ENCODE results near the gene CCDC191.

The CCDC191 gene

GRCh38 chr3:114056130-114057010 lies at the start of gene CCDC191, which contains the start of gene QTRT2:
CCDC191 (minus strand) TSS chr3:114056526; CDS start chr3:114056466, 60 bp downstream.
QTRT2 (plus strand) TSS chr3:114056737; CDS start chr3:114065258, 8,521 bp downstream.
- peak; percentile 100 for DNase-seq (ENCODE audit: low spot score)

- no peak for DNase-seq (ENCODE audit: low spot score)
Observed at GRCh38 chr3:114104414-114104813, 48.1 kb upstream of the CCDC191 start.

- DNase-seq (ENCODE audit: low spot score), result no peak
Observed at GRCh38 chr3:114103858-114104257, 47.5 kb upstream of the CCDC191 start.

GRCh38 chr3:114103181-114103580 lies 46.9 kb upstream of the CCDC191 start:
- no peak for DNase-seq (ENCODE audit: low spot score)

GRCh38 chr3:114101101-114101500 lies 44.8 kb upstream of the CCDC191 start:
- no peak for DNase-seq (ENCODE audit: low spot score)

GRCh38 chr3:114095796-114096195 lies 39.5 kb upstream of the CCDC191 start:
- DNase-seq (ENCODE audit: low spot score), result no peak

- DNase-seq (ENCODE audit: low spot score), result peak; percentile 55
Observed at GRCh38 chr3:114093596-114093995, 37.3 kb upstream of the CCDC191 start.

GRCh38 chr3:114093016-114093380 lies 36.7 kb upstream of the CCDC191 start:
- DNase-seq (ENCODE audit: low spot score), result no peak

GRCh38 chr3:114092151-114093015 lies 36.1 kb upstream of the CCDC191 start:
- no peak for DNase-seq (ENCODE audit: low spot score)

GRCh38 chr3:114089675-114090074 lies 33.3 kb upstream of the CCDC191 start:
- DNase-seq (ENCODE audit: low spot score), result no peak

- DNase-seq (ENCODE audit: low spot score), result no peak
Observed at GRCh38 chr3:114086356-114086755, 30.0 kb upstream of the CCDC191 start.

- DNase-seq (ENCODE audit: low spot score), result no peak
Observed at GRCh38 chr3:114083112-114083511, 26.8 kb upstream of the CCDC191 start.

- no peak for DNase-seq (ENCODE audit: low spot score)
Observed at GRCh38 chr3:114081037-114081436, 24.7 kb upstream of the CCDC191 start.

- DNase-seq (ENCODE audit: low spot score), result no peak
Observed at GRCh38 chr3:114080201-114080600, 23.9 kb upstream of the CCDC191 start.

GRCh38 chr3:114079761-114080160 lies 23.4 kb upstream of the CCDC191 start:
- DNase-seq (ENCODE audit: low spot score), result no peak

- DNase-seq (ENCODE audit: low spot score), result no peak
Observed at GRCh38 chr3:114078126-114078525, 21.8 kb upstream of the CCDC191 start.

- no peak for DNase-seq (ENCODE audit: low spot score)
Observed at GRCh38 chr3:114076711-114077110, 20.4 kb upstream of the CCDC191 start.

- DNase-seq (ENCODE audit: low spot score), result no peak
Observed at GRCh38 chr3:114071786-114072185, 15.5 kb upstream of the CCDC191 start.

GRCh38 chr3:114068336-114068735 lies 12.0 kb upstream of the CCDC191 start:
- no peak for DNase-seq (ENCODE audit: low spot score)

- no peak for DNase-seq (ENCODE audit: low spot score)
Observed at GRCh38 chr3:114067804-114068203, 11.5 kb upstream of the CCDC191 start.

GRCh38 chr3:114060906-114061655 lies 4.8 kb upstream of the CCDC191 start:
- no peak for DNase-seq (ENCODE audit: low spot score)

GRCh38 chr3:114058646-114059045 lies 2.3 kb upstream of the CCDC191 start:
- peak; percentile 86 for DNase-seq (ENCODE audit: low spot score)
